Uterus (tissue), 2 donors: ENCODE results near the gene FYN.

Source experiments
- POLR2A ChIP-seq, 2 donors: fragments of 450-650 bp; IDR thresholded peaks; one replicate each; pipeline ENCODE4 v1.6.1; 2016; ENCODE audit warnings: antibody characterized with exemption in 2 of 2, mild to moderate bottlenecking in 1 of 2, moderate library complexity in 1 of 2
- TF ChIP-seq, protein P1 (sequence below), 4 experiments: fragments of 200-600 bp in 2 of 4; fragments of 450-650 bp in 2 of 4; sonication (generic) in 2 of 4; IDR thresholded peaks; one replicate each; pipeline ENCODE4 v1.5.1; 2016 to 2019; ENCODE audit warnings: antibody characterized with exemption in 4 of 4, mild to moderate bottlenecking in 2 of 4, moderate library complexity in 1 of 4

DNA sequence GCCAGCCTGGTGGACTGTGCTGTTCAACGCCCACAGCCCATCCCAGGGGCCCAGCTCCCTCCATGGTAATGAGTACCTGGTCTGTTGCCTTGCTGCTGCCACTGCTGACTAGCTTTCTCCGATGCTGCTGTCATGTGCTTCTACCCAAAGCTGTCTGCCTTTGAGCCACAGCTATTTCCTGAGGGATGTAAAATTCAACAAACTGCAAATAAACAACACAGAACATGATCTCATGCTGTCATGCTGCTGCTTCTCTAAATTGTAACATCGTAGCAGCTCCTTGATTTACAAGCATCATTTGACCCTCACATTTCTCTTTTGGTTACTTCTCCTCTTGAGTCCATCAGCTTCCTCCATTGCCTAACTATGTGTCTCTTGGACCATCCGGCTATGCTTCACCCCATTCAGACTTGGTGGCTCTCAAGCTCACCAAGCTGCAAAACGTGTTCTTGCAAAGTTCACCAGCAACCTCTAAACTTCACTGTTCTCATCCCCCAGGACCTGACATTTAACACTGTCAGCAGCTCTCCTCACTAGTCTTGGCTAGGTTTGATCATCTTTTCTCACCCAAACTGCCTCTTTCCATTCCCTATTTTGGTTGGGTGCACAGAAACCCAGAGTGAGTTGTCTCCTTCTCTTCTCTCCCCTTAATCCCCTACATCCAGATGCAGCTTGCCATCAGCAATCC, 54.6 kb downstream of the FYN start:
- TF ChIP-seq, protein P1, sequence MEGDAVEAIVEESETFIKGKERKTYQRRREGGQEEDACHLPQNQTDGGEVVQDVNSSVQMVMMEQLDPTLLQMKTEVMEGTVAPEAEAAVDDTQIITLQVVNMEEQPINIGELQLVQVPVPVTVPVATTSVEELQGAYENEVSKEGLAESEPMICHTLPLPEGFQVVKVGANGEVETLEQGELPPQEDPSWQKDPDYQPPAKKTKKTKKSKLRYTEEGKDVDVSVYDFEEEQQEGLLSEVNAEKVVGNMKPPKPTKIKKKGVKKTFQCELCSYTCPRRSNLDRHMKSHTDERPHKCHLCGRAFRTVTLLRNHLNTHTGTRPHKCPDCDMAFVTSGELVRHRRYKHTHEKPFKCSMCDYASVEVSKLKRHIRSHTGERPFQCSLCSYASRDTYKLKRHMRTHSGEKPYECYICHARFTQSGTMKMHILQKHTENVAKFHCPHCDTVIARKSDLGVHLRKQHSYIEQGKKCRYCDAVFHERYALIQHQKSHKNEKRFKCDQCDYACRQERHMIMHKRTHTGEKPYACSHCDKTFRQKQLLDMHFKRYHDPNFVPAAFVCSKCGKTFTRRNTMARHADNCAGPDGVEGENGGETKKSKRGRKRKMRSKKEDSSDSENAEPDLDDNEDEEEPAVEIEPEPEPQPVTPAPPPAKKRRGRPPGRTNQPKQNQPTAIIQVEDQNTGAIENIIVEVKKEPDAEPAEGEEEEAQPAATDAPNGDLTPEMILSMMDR (IDR thresholded peaks at IDR 0.05): no peak
- TF ChIP-seq POLR2A (IDR thresholded peaks at IDR 0.05): no peak
